Measurements from ENCODE around the gene ATP6V1A.

DNA sequence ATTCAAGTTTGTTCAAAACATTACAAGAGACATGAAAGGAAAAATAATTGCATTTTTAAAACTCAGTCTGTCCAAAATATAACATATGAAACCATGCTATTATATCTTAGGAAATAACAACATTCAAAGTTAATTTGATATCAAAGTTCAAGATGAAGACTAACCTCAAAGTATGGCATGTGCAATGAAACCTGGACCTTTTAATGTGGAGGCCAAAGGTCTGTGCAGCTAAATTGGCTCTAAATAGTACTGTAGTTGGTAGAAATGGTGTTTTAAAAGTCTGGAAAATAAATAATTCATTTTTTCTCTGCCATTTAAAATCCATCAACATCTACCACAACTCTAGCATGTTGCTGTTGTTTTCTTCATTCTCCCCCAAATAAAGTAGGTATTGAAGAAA lies 100.4 kb downstream of the ATP6V1A start:
- no peak for TF ChIP-seq EP300 (IDR thresholded peaks at IDR 0.05; ENCODE audit: borderline replicate concordance)
- TF ChIP-seq RAD21 (IDR thresholded peaks at IDR 0.05; ENCODE audit: low read depth): no peak
- TF ChIP-seq, protein P1, sequence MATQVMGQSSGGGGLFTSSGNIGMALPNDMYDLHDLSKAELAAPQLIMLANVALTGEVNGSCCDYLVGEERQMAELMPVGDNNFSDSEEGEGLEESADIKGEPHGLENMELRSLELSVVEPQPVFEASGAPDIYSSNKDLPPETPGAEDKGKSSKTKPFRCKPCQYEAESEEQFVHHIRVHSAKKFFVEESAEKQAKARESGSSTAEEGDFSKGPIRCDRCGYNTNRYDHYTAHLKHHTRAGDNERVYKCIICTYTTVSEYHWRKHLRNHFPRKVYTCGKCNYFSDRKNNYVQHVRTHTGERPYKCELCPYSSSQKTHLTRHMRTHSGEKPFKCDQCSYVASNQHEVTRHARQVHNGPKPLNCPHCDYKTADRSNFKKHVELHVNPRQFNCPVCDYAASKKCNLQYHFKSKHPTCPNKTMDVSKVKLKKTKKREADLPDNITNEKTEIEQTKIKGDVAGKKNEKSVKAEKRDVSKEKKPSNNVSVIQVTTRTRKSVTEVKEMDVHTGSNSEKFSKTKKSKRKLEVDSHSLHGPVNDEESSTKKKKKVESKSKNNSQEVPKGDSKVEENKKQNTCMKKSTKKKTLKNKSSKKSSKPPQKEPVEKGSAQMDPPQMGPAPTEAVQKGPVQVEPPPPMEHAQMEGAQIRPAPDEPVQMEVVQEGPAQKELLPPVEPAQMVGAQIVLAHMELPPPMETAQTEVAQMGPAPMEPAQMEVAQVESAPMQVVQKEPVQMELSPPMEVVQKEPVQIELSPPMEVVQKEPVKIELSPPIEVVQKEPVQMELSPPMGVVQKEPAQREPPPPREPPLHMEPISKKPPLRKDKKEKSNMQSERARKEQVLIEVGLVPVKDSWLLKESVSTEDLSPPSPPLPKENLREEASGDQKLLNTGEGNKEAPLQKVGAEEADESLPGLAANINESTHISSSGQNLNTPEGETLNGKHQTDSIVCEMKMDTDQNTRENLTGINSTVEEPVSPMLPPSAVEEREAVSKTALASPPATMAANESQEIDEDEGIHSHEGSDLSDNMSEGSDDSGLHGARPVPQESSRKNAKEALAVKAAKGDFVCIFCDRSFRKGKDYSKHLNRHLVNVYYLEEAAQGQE (IDR thresholded peaks at IDR 0.05; ENCODE audit: low read depth): no peak
- TF ChIP-seq FOXM1 (IDR thresholded peaks at IDR 0.05; ENCODE audit: borderline replicate concordance, low read depth): no peak
- no peak for TF ChIP-seq TAF1 (IDR thresholded peaks at IDR 0.05; ENCODE audit: low read depth)
- no peak for TF ChIP-seq YY1 (IDR thresholded peaks at IDR 0.05; ENCODE audit: low read depth)
- no peak for TF ChIP-seq TEAD4 (IDR thresholded peaks at IDR 0.05)
- no peak for TF ChIP-seq CREB1 (IDR thresholded peaks at IDR 0.05; ENCODE audit: low read depth)

Measured in Ishikawa (cell line).